H1 (cell line): ENCODE measurements around the gene METTL9. TPM values are rescaled to one million over a fixed set of nuclear protein-coding genes. Genes with fewer than 3 reads are reported as not detected.

Experiments
- CTCF ChIP-seq, 3 experiments: IDR thresholded peaks; 1 replicate in 2 of 3; 2 replicates in 1 of 3; pipeline versions ENCODE4 v1.5.1 to v1.6.1; 2011; ENCODE audit warnings: low read length in 3 of 3, mild to moderate bottlenecking in 3 of 3, inconsistent platforms in 2 of 3, low read depth in 1 of 3, moderate library complexity in 1 of 3; ENCODE audit not compliant: insufficient read depth in 1 of 3; ENCODE audit errors: control extremely low read depth in 1 of 3
- RXRA ChIP-seq: IDR thresholded peaks from 2 replicates; pipeline ENCODE4 v1.6.1; 2011; ENCODE audit warnings: low read depth, mild to moderate bottlenecking, low read length, moderate library complexity; ENCODE audit not compliant: insufficient read depth
- SP4 ChIP-seq: IDR thresholded peaks from 2 replicates; pipeline ENCODE4 v1.6.1; 2012; ENCODE audit warnings: low read length, inconsistent platforms
- polyA plus RNA-seq, 7 experiments: library from polyadenylated mRNA; depleted of rRNA in 3 of 7; stranded (reverse) in 5 of 7; unstranded in 2 of 7; fragments of >200 nt in 5 of 7; fragments of 200-250 nt in 2 of 7; gene quantifications; 1 replicate in 5 of 7; 2 replicates in 1 of 7; 4 replicates in 1 of 7; pipeline versions ENCODE4 v1.2.1 to v1.2.3, GENCODE V29; 2011 to 2013; ENCODE audit warnings: missing spikeins in 2 of 7, mixed read lengths in 2 of 7
- total RNA-seq: library from RNA; stranded (reverse); fragmentation: NEBNext Ultra II Directional; extraction: Animal tissue kit (Norgen Biotek cat#: 25700); gene quantifications from 2 replicates; pipeline ENCODE4 v1.2.1, GENCODE V29; 2021
- TF ChIP-seq, protein P1 (sequence below): IDR thresholded peaks from 2 replicates; pipeline ENCODE4 v1.6.1; 2011; ENCODE audit warnings: low read depth, mild to moderate bottlenecking, low read length; ENCODE audit not compliant: insufficient read depth

METTL9 gene
- total and polyA plus RNA-seq, 2 of the 8 experiments (the other 6 are each of a cell fraction or from before 2014, with no cell fraction given): 45.4 to 112 TPM

GRCh38 chr16:21590287-21590686 lies 9.1 kb upstream of the METTL9 start (continued):
- TF ChIP-seq, protein P1, sequence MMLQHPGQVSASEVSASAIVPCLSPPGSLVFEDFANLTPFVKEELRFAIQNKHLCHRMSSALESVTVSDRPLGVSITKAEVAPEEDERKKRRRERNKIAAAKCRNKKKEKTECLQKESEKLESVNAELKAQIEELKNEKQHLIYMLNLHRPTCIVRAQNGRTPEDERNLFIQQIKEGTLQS: no peak
- no peak for TF ChIP-seq RXRA
- no peak for TF ChIP-seq CTCF (IDR thresholded peaks at IDR 0.05; ENCODE audit: control extremely low read depth in 1 of 3, insufficient read depth in 1 of 3, low read depth in 1 of 3, low read length in 3 of 3)
- TF ChIP-seq SP4: no peak
